Fibroblast of pulmonary artery (primary cell): ENCODE measurements around the gene TNS3.

Experiments
- DNase-seq: peaks from one replicate; pipeline ENCODE4 v3.0.0-alpha.2; 2010; ENCODE audit warnings: low read depth
- H3K4me3 ChIP-seq: replicated peaks from 2 replicates; pipeline ENCODE4 v1.5.1; 2011; ENCODE audit warnings: low read depth, mild to moderate bottlenecking, control low read depth, low read length, moderate library complexity
- CTCF ChIP-seq: IDR thresholded peaks from 2 replicates; pipeline ENCODE4 v1.5.1; 2011; ENCODE audit warnings: mild to moderate bottlenecking, control low read depth, low read length, inconsistent platforms; ENCODE audit errors: missing control alignments

Gene TNS3

GRCh38 chr7:47501406-47501805 lies 80.5 kb downstream of the TNS3 start:
- peak; percentile 91 for DNase-seq
- TF ChIP-seq CTCF: no peak
- H3K4me3 ChIP-seq: no peak overlapping the region

DNA sequence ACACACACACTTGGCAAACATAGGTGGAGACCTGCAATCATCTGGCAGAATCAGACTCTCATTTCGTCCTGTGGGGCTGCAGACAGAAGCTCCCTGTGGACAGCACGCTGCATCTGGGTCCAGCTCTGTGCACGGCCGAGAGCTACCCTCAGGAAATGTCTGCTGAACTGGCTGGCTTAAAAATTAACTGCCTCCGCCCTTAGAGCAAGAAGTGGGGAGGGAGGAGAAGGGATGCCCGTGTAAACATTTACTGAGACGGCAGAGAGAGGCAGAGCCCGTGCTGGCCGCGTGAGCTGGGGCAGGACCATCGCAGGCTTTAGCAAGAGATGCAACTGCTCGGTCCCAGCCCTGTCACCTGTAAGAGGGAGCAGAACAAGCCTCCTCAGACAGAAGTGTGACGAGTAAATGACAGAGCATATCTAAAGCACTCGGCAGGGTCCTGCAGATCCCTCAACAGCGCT lies 81.8 kb downstream of the TNS3 start:
- no peak for TF ChIP-seq CTCF
- DNase-seq: no peak
- H3K4me3 ChIP-seq: no peak overlapping the region

- no peak for DNase-seq
- no peak for TF ChIP-seq CTCF
- no peak overlapping the region for H3K4me3 ChIP-seq
Measured at GRCh38 chr7:47498229-47499056, 83.5 kb downstream of the TNS3 start.

GRCh38 chr7:47497367-47498096 lies 84.4 kb downstream of the TNS3 start:
- DNase-seq: no peak

GRCh38 chr7:47496666-47497065 lies 85.2 kb downstream of the TNS3 start:
- TF ChIP-seq CTCF: no peak
- no peak for DNase-seq
- no peak overlapping the region for H3K4me3 ChIP-seq

More at GRCh38 chr7:47497367-47498096, 84.4 kb downstream of the TNS3 start:
- no peak for TF ChIP-seq CTCF
- H3K4me3 ChIP-seq: no peak overlapping the region

DNA sequence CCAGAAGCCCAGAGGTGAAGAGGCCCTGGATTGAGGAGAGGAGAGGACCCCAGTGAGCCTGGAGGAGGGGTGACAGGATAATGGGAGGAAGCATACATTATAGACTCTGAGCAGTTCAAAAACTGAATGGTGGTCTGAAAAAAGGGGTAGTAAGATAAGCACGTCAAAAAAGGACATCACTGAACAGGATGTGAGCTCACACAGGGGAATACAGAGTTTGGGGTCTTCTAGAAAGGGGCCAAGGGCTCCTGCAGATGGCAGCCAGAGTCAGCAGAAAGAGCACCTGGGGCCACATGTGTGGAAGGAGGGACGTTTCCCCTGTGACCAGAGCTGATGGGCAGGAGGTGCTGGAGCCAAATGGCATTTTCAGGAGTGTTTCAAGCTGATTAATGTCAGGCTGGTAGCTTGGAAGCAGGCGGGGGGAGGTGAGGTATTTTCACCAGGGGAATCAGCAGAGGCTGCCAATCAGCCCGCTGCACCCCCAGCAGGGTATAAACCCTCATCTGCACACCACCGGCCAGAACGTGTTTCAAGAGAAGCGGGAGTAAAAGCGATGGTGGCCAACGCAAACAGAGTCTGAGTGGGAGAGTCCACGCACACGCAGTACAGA lies 85.8 kb downstream of the TNS3 start:
- no peak for DNase-seq
- TF ChIP-seq CTCF: no peak
- H3K4me3 ChIP-seq: no peak overlapping the region
